ENCODE data around the gene DIAPH2. TPM values are rescaled to one million over a fixed set of nuclear protein-coding genes. Genes with fewer than 3 reads are reported as not detected.
"Not testable (repeated sequence)": the region's sequence is repeated elsewhere in the genome, so short reads cannot be mapped to it uniquely, and the experiment has no call there.

Gene DIAPH2
- total RNA-seq, 1 donor from 2014 or later: 34.2 TPM

DNA sequence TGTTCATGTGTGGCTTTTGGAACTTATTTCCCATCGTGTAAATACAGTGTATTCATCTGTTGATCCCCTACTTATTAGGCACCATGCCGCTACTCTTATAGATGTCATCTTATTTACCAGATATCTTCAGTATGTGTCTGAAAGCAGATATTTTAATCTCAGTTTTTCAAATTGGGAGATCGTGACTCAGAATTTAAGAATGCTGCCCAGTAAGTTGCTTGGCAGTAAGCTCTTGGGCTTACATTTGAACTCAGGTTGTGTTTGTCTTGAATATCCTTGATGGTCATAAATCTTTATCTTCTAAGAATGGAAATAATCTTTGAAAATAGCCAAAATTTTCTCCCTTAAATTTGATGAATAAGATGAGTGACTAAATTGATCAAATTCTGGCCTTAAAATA is 153.2 kb downstream of the DIAPH2 start:
- DNase-seq: no peak
- Histone ChIP-seq H3K4me3 (no peak overlapping the region), H3K4me1 (no peaks in the 10 kb centered on the region), H3K36me3 (no peaks in the 10 kb centered on the region), H3K27ac (no peak overlapping the region), H3K9me3 (no peaks in the 10 kb centered on the region), H3K27me3 (ENCODE audit: low read depth) (no peaks in the 10 kb centered on the region)
- no peak for ATAC-seq
- intact Hi-C loops (cut with DNase I): no loop called here
- TF ChIP-seq CTCF (IDR thresholded peaks at IDR 0.05): no peak

DNA sequence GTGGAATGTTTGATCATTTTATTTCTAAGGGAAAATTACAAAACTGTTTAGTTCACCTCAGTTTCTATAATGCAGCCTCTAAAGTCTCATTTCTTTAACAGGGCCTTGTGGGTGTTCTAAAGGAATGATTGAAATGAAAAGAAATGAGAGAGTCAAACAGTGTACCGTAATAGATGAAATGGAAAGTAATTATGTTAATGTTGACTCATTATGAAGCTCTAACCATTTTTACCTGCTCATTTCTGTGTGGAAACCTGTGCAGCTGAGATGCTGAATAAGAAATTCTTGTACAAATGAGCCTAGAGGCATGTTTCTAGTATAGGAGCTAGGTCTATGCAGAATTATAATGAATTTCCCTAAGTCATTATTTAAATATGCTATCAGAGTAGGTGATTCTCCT is 153.9 kb downstream of the DIAPH2 start:
- no peaks in the 10 kb centered on the region for H3K36me3 ChIP-seq
- no peak overlapping the region for H3K4me3 ChIP-seq
- no peaks in the 10 kb centered on the region for H3K27me3 ChIP-seq (ENCODE audit: low read depth)
- DNase-seq (no peak), ATAC-seq (no peak)
- no peak overlapping the region for H3K27ac ChIP-seq
- H3K9me3 ChIP-seq: no peaks in the 10 kb centered on the region
- TF ChIP-seq CTCF (IDR thresholded peaks at IDR 0.05): no peak
- no peaks in the 10 kb centered on the region for H3K4me1 ChIP-seq
- intact Hi-C loops (cut with DNase I): no loop called here

DNA sequence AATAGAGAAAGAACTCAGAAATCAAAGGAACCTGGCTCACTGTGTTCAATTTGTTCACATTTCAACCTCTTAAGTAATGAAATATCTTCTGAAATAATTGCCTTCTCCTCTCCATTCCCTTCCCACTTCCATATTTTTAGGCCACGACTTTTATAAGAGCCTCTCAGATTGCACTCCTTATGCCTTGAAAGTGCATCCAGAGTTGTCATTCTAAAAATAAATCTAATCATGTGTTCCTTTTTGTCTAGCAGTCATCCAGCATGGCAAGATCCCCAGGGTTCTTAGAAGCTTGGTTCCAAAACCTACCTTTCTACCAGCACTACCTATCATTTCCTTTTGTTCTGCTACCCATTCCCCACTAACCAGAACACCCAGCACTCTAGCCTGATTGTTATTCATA is 156.7 kb downstream of the DIAPH2 start:
- no peak overlapping the region for H3K27ac ChIP-seq
- DNase-seq (no peak), ATAC-seq (no peak)
- no peaks in the 10 kb centered on the region for H3K36me3 ChIP-seq
- no peak for TF ChIP-seq CTCF (IDR thresholded peaks at IDR 0.05)
- no peaks in the 10 kb centered on the region for H3K9me3 ChIP-seq
- H3K27me3 ChIP-seq (ENCODE audit: low read depth): no peaks in the 10 kb centered on the region
- no peak overlapping the region for H3K4me3 ChIP-seq
- intact Hi-C loops (cut with DNase I): no loop called here
- H3K4me1 ChIP-seq: no peaks in the 10 kb centered on the region

DNA sequence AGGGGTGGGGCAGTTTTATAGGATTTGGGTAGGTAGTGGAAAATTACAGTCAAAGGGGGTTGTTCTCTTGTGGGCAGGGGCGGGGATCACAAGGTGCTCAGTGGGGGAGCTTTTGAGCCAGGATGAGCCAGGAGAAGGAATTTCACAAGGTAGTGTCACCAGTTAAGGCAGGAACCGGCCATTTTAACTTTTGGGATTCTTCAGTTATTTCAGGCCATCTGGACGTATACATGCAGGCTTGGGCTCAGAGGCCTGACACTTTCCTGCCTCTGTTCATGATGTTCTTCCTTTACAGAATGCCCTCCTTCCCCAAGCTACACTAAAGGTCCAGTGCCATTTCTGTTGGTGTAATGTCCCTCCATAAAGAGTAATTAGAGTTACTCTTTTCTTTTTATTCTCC is 157.2 kb downstream of the DIAPH2 start:
- H3K36me3 ChIP-seq; intact Hi-C loops (cut with DNase I); H3K9me3 ChIP-seq; DNase-seq; H3K4me1 ChIP-seq; ATAC-seq; H3K27ac ChIP-seq; H3K27me3 ChIP-seq (ENCODE audit: low read depth); H3K4me3 ChIP-seq: not testable (repeated sequence)

DNA sequence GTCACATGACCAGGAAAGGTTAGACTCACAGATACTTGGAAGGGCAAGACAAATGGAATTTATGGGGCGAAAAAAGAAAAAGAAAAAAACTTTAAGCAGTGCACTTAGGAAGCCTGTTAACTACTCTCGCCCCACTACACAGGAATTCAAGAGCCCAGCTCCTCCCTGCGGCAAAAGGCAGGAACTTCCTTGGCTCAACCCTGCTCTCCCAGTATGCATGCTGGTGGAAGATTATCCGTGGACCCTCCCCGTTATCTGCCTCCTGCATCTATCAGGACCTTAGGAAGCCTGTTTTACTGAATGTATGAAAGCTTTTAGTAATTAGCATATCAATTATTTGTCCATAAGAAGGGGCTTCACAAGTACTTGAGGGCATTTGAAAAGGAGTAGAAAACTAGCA is 158.9 kb downstream of the DIAPH2 start:
- Histone ChIP-seq H3K4me1 (no peaks in the 10 kb centered on the region), H3K4me3 (no peak overlapping the region), H3K9me3 (no peaks in the 10 kb centered on the region), H3K27ac (no peak overlapping the region), H3K36me3 (no peaks in the 10 kb centered on the region), H3K27me3 (ENCODE audit: low read depth) (no peaks in the 10 kb centered on the region)
- intact Hi-C loops (cut with DNase I): no loop called here
- TF ChIP-seq CTCF (IDR thresholded peaks at IDR 0.05): no peak
- DNase-seq: no peak
- peak in 1 of 2 donors; percentile 80 for ATAC-seq

GRCh38 chrX:96846841-96847240 is 162.2 kb downstream of the DIAPH2 start:
- no peak overlapping the region for H3K27ac ChIP-seq
- no peak for TF ChIP-seq CTCF (IDR thresholded peaks at IDR 0.05)
- H3K36me3 ChIP-seq: no peaks in the 10 kb centered on the region
- H3K27me3 ChIP-seq (ENCODE audit: low read depth): no peaks in the 10 kb centered on the region
- no peaks in the 10 kb centered on the region for H3K4me1 ChIP-seq
- ATAC-seq: no peak
- intact Hi-C loops (cut with DNase I): no loop called here
- no peak overlapping the region for H3K4me3 ChIP-seq
- DNase-seq: no peak
- no peaks in the 10 kb centered on the region for H3K9me3 ChIP-seq

DNA sequence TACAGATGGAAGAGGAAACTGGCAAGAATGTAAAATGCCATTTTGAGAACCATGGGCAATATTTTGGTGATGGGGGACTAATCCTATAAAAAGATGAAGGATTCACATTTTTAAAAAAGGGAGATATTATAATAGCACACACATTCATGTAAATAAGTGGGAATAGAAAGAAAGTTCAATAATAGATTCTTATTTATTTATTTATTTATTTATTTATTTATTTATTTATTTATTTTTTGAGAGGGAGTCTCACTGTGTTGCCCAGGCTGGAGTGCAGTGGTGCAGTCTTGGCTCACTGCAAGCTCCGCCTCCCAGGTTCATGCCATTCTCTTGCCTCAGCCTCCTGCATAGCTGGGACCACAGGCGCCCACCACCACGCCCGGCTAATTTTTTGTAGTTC is 174.8 kb downstream of the DIAPH2 start:
- H3K4me3 ChIP-seq; H3K4me1 ChIP-seq; H3K27ac ChIP-seq; H3K27me3 ChIP-seq (ENCODE audit: low read depth); H3K36me3 ChIP-seq; intact Hi-C loops (cut with DNase I); DNase-seq; ATAC-seq; H3K9me3 ChIP-seq: not testable (repeated sequence)

Measured in lower lobe of right lung (tissue), 2 donors.